ENCODE measurements around the gene NDRG4.

NDRG4 gene

GRCh38 chr16:58471209-58471975, 28.6 kb upstream of the NDRG4 start:
- no peaks in the 10 kb centered on the region for H3K36me3 ChIP-seq (ENCODE audit: control insufficient read depth, low read depth, low read length)
- H3K27me3 ChIP-seq (ENCODE audit: control insufficient read depth, insufficient read depth, low read length), result peaks cover 5% of the 10 kb centered on the region
- no peak overlapping the region for H3K4me3 ChIP-seq (ENCODE audit: low read length)
- H3K27ac ChIP-seq (ENCODE audit: low read length), result no peak overlapping the region
- H3K9me3 ChIP-seq (ENCODE audit: control insufficient read depth, low read depth, low read length), result no peaks in the 10 kb centered on the region
- H3K4me1 ChIP-seq (ENCODE audit: control insufficient read depth, low read depth, low read length), result no peaks in the 10 kb centered on the region
- H3K9ac ChIP-seq (ENCODE audit: low read length), result no peak overlapping the region

DNA sequence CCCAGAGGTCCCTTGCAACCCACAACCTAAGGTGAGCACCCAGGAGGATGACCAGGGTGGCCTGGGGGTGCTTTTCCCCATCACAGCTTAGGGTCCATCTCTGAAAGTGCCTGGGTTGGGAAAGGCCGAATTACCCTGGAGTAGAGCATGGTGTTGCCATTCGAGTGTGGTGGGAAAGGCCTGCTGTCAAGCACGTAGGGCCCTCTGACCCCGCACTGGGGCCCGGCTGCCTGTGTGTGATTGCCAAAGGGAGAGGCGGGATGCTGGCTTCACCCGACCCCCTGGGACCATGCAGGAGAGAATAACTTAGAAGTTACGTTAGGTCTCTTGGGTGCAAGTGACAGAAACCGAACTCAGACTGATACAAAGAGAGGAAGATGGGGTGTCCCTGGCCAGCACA, 27.7 kb upstream of the NDRG4 start:
- Histone ChIP-seq H3K9me3 (ENCODE audit: control insufficient read depth, low read depth, low read length) (no peaks in the 10 kb centered on the region), H3K4me3 (ENCODE audit: low read length) (no peak overlapping the region), H3K4me1 (ENCODE audit: control insufficient read depth, low read depth, low read length) (no peaks in the 10 kb centered on the region), H3K36me3 (ENCODE audit: control insufficient read depth, low read depth, low read length) (no peaks in the 10 kb centered on the region), H3K9ac (ENCODE audit: low read length) (no peak overlapping the region), H3K27ac (ENCODE audit: low read length) (no peak overlapping the region), H3K27me3 (ENCODE audit: control insufficient read depth, insufficient read depth, low read length) (no peaks in the 10 kb centered on the region)

GRCh38 chr16:58472827-58473226, 27.1 kb upstream of the NDRG4 start:
- Histone ChIP-seq H3K9ac (ENCODE audit: low read length) (no peak overlapping the region), H3K27me3 (ENCODE audit: control insufficient read depth, insufficient read depth, low read length) (no peaks in the 10 kb centered on the region), H3K4me3 (ENCODE audit: low read length) (no peak overlapping the region), H3K36me3 (ENCODE audit: control insufficient read depth, low read depth, low read length) (no peaks in the 10 kb centered on the region), H3K4me1 (ENCODE audit: control insufficient read depth, low read depth, low read length) (no peaks in the 10 kb centered on the region), H3K9me3 (ENCODE audit: control insufficient read depth, low read depth, low read length) (no peaks in the 10 kb centered on the region), H3K27ac (ENCODE audit: low read length) (no peak overlapping the region)

DNA sequence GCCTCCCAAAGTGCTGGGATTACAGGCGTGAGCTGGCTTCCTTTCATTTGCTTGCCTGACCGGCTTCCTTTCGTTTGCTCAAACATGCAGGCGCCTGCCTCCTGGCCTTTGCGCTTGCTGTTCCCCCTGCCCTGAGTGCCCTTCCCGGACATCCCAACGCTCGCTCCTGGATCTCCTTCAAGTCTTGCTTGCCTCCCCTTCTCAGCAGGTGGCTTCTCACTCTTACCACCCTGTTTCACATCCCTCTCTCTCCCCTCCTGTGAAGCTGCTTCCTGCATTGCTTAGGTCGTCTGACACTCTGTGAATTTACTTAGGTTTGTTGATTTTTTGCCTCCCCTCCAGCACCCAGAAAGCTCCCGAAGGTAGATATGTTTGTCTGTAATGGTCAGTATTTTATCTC, 25.6 kb upstream of the NDRG4 start:
- Histone ChIP-seq H3K9me3 (ENCODE audit: control insufficient read depth, low read depth, low read length) (no peaks in the 10 kb centered on the region), H3K4me3 (ENCODE audit: low read length) (no peak overlapping the region), H3K9ac (ENCODE audit: low read length) (no peak overlapping the region), H3K4me1 (ENCODE audit: control insufficient read depth, low read depth, low read length) (no peaks in the 10 kb centered on the region), H3K27ac (ENCODE audit: low read length) (no peak overlapping the region), H3K36me3 (ENCODE audit: control insufficient read depth, low read depth, low read length) (no peaks in the 10 kb centered on the region), H3K27me3 (ENCODE audit: control insufficient read depth, insufficient read depth, low read length) (no peaks in the 10 kb centered on the region)

DNA sequence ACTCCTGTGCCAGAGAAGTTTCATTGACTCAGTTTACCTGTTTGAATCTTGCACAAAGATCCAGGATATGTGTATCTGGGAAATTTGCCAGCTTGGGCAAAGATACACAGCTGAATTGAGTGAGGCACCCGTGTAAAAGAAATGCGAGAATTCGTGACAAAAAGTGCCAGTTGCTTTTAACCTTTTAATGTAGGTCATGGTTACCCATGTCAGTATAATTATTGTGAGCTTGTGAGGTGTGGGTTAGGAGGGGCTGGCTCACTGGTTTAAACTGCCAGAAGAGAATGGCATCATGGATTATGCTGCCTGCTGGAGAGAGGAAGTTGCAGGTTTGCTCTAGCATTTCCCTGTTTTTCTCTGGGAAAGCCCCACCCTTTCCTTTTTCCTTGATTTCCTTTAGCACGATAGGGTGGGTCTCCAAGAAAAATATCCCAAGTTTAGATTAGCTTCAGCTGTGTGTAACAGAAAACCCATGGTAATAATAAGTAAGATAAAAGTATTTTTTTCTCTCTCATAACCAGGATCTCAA, 24.8 kb upstream of the NDRG4 start:
- Histone ChIP-seq H3K9me3 (ENCODE audit: control insufficient read depth, low read depth, low read length) (no peaks in the 10 kb centered on the region), H3K9ac (ENCODE audit: low read length) (no peak overlapping the region), H3K27me3 (ENCODE audit: control insufficient read depth, insufficient read depth, low read length) (no peaks in the 10 kb centered on the region), H3K4me3 (ENCODE audit: low read length) (no peak overlapping the region), H3K27ac (ENCODE audit: low read length) (no peak overlapping the region), H3K4me1 (ENCODE audit: control insufficient read depth, low read depth, low read length) (no peaks in the 10 kb centered on the region), H3K36me3 (ENCODE audit: control insufficient read depth, low read depth, low read length) (no peaks in the 10 kb centered on the region)

DNA sequence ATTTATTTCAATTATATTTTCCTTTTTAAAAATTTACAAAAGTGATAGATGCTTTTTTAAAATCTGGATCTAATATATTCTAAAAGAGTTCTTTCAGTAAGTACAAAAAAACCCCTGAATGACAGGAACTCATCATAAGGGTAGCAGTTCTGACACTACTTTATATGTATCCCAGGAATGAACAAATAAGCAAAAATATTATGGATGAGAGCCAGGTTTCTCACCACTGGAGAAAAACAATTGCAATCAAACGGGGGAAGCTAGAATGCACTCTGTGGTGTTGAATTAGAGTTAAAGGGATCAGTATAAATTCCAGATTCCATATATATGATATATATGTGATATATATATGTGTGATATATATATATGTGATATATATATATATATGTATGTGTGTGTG, 23.2 kb upstream of the NDRG4 start:
- no peaks in the 10 kb centered on the region for H3K4me1 ChIP-seq (ENCODE audit: control insufficient read depth, low read depth, low read length)
- H3K9me3 ChIP-seq (ENCODE audit: control insufficient read depth, low read depth, low read length), result no peaks in the 10 kb centered on the region
- H3K27me3 ChIP-seq (ENCODE audit: control insufficient read depth, insufficient read depth, low read length), result no peaks in the 10 kb centered on the region
- H3K36me3 ChIP-seq (ENCODE audit: control insufficient read depth, low read depth, low read length), result no peaks in the 10 kb centered on the region
- H3K9ac ChIP-seq (ENCODE audit: low read length), result no peak overlapping the region
- no peak overlapping the region for H3K27ac ChIP-seq (ENCODE audit: low read length)
- H3K4me3 ChIP-seq (ENCODE audit: low read length), result no peak overlapping the region

- Histone ChIP-seq H3K9ac (ENCODE audit: low read length) (no peak overlapping the region), H3K4me3 (ENCODE audit: low read length) (no peak overlapping the region), H3K27ac (ENCODE audit: low read length) (no peak overlapping the region), H3K9me3 (ENCODE audit: control insufficient read depth, low read depth, low read length) (no peaks in the 10 kb centered on the region), H3K27me3 (ENCODE audit: control insufficient read depth, insufficient read depth, low read length) (no peaks in the 10 kb centered on the region), H3K36me3 (ENCODE audit: control insufficient read depth, low read depth, low read length) (no peaks in the 10 kb centered on the region), H3K4me1 (ENCODE audit: control insufficient read depth, low read depth, low read length) (peaks cover 2% of the 10 kb centered on the region)
Measured at GRCh38 chr16:58478427-58478826, 21.5 kb upstream of the NDRG4 start.

- no peaks in the 10 kb centered on the region for H3K27me3 ChIP-seq (ENCODE audit: control insufficient read depth, insufficient read depth, low read length)
- H3K4me3 ChIP-seq (ENCODE audit: low read length), result no peak overlapping the region
Measured at GRCh38 chr16:58481226-58481869, 18.6 kb upstream of the NDRG4 start.

DNA sequence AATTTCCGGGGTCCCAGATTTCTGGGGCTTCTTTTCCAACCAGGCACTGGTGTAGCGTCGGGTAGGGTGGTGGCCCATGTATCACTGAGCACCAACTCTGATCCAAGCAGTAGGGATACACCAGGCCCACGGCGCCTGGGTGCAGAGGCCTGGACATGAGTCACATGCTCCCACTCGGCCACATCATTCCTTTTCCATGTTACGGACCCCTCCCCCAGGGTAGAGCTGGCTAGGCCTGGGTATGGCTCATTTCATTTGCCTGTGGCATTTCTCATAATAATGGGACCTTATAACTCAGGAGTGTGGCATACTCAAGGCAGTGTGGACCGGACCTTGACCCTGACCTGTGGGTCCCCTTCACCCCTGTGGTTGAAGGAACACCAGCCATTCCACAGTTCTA, 18.0 kb upstream of the NDRG4 start:
- no peaks in the 10 kb centered on the region for H3K9me3 ChIP-seq (ENCODE audit: control insufficient read depth, low read depth, low read length)

More at GRCh38 chr16:58481226-58481869, 18.6 kb upstream of the NDRG4 start:
- Histone ChIP-seq H3K36me3 (ENCODE audit: control insufficient read depth, low read depth, low read length) (no peaks in the 10 kb centered on the region), H3K4me1 (ENCODE audit: control insufficient read depth, low read depth, low read length) (peaks cover 2% of the 10 kb centered on the region), H3K27ac (ENCODE audit: low read length) (no peak overlapping the region), H3K9ac (ENCODE audit: low read length) (no peak overlapping the region), H3K9me3 (ENCODE audit: control insufficient read depth, low read depth, low read length) (no peaks in the 10 kb centered on the region)

GRCh38 chr16:58485184-58485887, 14.6 kb upstream of the NDRG4 start:
- Histone ChIP-seq H3K4me1 (ENCODE audit: control insufficient read depth, low read depth, low read length) (peaks cover 2% of the 10 kb centered on the region), H3K9ac (ENCODE audit: low read length) (no peak overlapping the region), H3K27ac (ENCODE audit: low read length) (no peak overlapping the region), H3K27me3 (ENCODE audit: control insufficient read depth, insufficient read depth, low read length) (no peaks in the 10 kb centered on the region), H3K4me3 (ENCODE audit: low read length) (no peak overlapping the region), H3K9me3 (ENCODE audit: control insufficient read depth, low read depth, low read length) (no peaks in the 10 kb centered on the region), H3K36me3 (ENCODE audit: control insufficient read depth, low read depth, low read length) (no peaks in the 10 kb centered on the region)

More for the DNA sequence above, 18.0 kb upstream of the NDRG4 start:
- no peak overlapping the region for H3K27ac ChIP-seq (ENCODE audit: low read length)
- H3K4me3 ChIP-seq (ENCODE audit: low read length), result no peak overlapping the region
- no peaks in the 10 kb centered on the region for H3K36me3 ChIP-seq (ENCODE audit: control insufficient read depth, low read depth, low read length)
- peaks cover 2% of the 10 kb centered on the region for H3K4me1 ChIP-seq (ENCODE audit: control insufficient read depth, low read depth, low read length)
- no peaks in the 10 kb centered on the region for H3K27me3 ChIP-seq (ENCODE audit: control insufficient read depth, insufficient read depth, low read length)
- no peak overlapping the region for H3K9ac ChIP-seq (ENCODE audit: low read length)

GRCh38 chr16:58487566-58488351, 12.2 kb upstream of the NDRG4 start:
- Histone ChIP-seq H3K4me3 (ENCODE audit: low read length) (no peak overlapping the region), H3K4me1 (ENCODE audit: control insufficient read depth, low read depth, low read length) (peaks cover 2% of the 10 kb centered on the region), H3K9ac (ENCODE audit: low read length) (no peak overlapping the region), H3K36me3 (ENCODE audit: control insufficient read depth, low read depth, low read length) (no peaks in the 10 kb centered on the region), H3K9me3 (ENCODE audit: control insufficient read depth, low read depth, low read length) (no peaks in the 10 kb centered on the region), H3K27me3 (ENCODE audit: control insufficient read depth, insufficient read depth, low read length) (no peaks in the 10 kb centered on the region), H3K27ac (ENCODE audit: low read length) (no peak overlapping the region)
